OCI-LY7 (cell line): ENCODE data around the gene TARDBP.

ENCODE experiments used
- EZH2phosphoT487 ChIP-seq: fragments of 200-600 bp; sonication (generic); IDR thresholded peaks from 2 replicates; pipeline ENCODE4 v1.6.1; 2018; ENCODE audit warnings: low read depth, borderline replicate concordance, mild to moderate bottlenecking, mixed run types, antibody characterized with exemption, low read length, moderate library complexity, mixed read lengths
- TF ChIP-seq, protein P1 (sequence below): fragments of 200-600 bp; sonication (generic); conservative IDR thresholded peaks from 2 replicates; pipeline ENCODE4 v1.5.1; 2014; ENCODE audit warnings: mild to moderate bottlenecking, antibody characterized with exemption, low read length, moderate library complexity, mixed read lengths

DNA sequence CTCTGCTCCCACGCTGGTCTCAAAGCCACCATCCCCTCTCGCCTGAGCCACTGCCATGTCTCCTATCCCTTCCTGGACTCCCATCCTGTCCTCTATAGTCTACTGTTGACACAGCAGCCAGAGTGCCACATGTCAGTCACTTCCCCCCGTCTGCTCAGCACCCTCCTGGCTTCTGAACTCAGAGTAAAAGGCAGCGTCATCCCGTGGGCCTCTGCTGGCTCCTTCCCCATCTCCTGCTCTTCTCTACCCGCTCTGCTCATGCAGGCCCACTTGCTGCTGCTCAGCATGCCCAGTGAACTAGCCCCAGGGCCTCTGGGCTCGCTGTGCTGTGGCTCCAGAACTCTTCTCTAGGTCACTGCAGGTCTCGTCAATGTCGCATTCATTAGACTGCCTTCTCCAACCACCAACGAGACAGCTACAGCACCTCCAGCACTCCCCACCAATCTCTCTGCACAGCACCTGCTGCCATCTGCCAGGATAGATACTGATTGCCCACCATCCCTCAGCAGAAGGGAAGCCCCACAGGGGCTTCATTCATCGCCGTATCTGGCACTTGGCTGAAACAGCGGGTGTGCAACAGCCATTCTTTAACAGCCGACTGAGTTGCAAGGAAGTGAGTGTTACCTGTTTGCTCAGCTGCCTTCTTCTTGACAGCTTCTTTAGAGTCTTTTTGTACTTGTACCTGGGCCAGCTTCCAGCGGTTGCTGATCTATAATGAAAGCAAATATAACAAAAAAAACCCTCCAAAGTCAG lies 59.2 kb downstream of the TARDBP start:
- TF ChIP-seq, protein P1, sequence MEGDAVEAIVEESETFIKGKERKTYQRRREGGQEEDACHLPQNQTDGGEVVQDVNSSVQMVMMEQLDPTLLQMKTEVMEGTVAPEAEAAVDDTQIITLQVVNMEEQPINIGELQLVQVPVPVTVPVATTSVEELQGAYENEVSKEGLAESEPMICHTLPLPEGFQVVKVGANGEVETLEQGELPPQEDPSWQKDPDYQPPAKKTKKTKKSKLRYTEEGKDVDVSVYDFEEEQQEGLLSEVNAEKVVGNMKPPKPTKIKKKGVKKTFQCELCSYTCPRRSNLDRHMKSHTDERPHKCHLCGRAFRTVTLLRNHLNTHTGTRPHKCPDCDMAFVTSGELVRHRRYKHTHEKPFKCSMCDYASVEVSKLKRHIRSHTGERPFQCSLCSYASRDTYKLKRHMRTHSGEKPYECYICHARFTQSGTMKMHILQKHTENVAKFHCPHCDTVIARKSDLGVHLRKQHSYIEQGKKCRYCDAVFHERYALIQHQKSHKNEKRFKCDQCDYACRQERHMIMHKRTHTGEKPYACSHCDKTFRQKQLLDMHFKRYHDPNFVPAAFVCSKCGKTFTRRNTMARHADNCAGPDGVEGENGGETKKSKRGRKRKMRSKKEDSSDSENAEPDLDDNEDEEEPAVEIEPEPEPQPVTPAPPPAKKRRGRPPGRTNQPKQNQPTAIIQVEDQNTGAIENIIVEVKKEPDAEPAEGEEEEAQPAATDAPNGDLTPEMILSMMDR: no peak
- no peak for TF ChIP-seq EZH2phosphoT487
